Astrocyte (in vitro differentiated cells and primary cell): Measurements from ENCODE around the gene SGCE. TPM values are rescaled to one million over a fixed set of nuclear protein-coding genes. Genes with fewer than 3 reads are reported as not detected.

Source experiments
- DNase-seq: peaks from one replicate; pipeline ENCODE4 v3.0.0-alpha.2; 2010; ENCODE audit warnings: low read depth
- FAIRE-seq: peaks from 2 replicates; lab custom pipeline; 2011; peaks lifted over from hg19 to GRCh38; lab: Jason Lieb, UNC
- H2AFZ ChIP-seq: 2 replicates; pipeline ENCODE4 v1.6.0; 2012; ENCODE audit warnings: low read depth, low read length, inconsistent platforms
- H3K27ac ChIP-seq: 2 replicates; pipeline ENCODE4 v1.5.1; 2011; ENCODE audit warnings: low read depth, low read length, inconsistent platforms
- H3K27me3 ChIP-seq: 2 replicates; pipeline ENCODE4 v1.6.0; 2011; ENCODE audit warnings: low read length, inconsistent platforms; ENCODE audit not compliant: insufficient read depth
- H3K36me3 ChIP-seq: 2 replicates; pipeline ENCODE4 v1.5.1; 2011; ENCODE audit warnings: low read length, inconsistent platforms; ENCODE audit not compliant: insufficient read depth
- H3K4me1 ChIP-seq: 2 replicates; pipeline ENCODE4 v1.5.1; 2011; ENCODE audit warnings: low read length, inconsistent platforms; ENCODE audit not compliant: insufficient read depth
- H3K4me2 ChIP-seq: 2 replicates; pipeline ENCODE4 v1.6.0; 2012; ENCODE audit warnings: low read length, inconsistent platforms
- H3K4me3 ChIP-seq: 2 replicates; pipeline ENCODE4 v1.5.1; 2011; ENCODE audit warnings: low read depth, mild to moderate bottlenecking, low read length, inconsistent platforms; ENCODE audit not compliant: insufficient read depth
- H3K79me2 ChIP-seq: 2 replicates; pipeline ENCODE4 v1.6.0; 2012; ENCODE audit warnings: mild to moderate bottlenecking, low read length, inconsistent platforms; ENCODE audit not compliant: insufficient read depth
- H3K9ac ChIP-seq: 2 replicates; pipeline ENCODE4 v1.6.0; 2012; ENCODE audit warnings: mild to moderate bottlenecking, low read length, inconsistent platforms
- H3K9me3 ChIP-seq: 2 replicates; pipeline ENCODE4 v1.5.1; 2012; ENCODE audit warnings: low read depth, mild to moderate bottlenecking, low read length, inconsistent platforms; ENCODE audit not compliant: insufficient read depth
- H4K20me1 ChIP-seq: 2 replicates; pipeline ENCODE4 v1.6.0; 2012; ENCODE audit warnings: low read length, inconsistent platforms; ENCODE audit not compliant: insufficient read depth
- H3K27ac Mint-ChIP-seq: one replicate; pipeline ENCODE4 v1.8.0; 2021; ENCODE audit warnings: mild to moderate bottlenecking, mixed read lengths; ENCODE audit not compliant: unreplicated experiment
- H3K27me3 Mint-ChIP-seq: one replicate; pipeline ENCODE4 v1.8.0; 2021; ENCODE audit warnings: low read depth, mixed read lengths; ENCODE audit not compliant: unreplicated experiment
- H3K36me3 Mint-ChIP-seq: one replicate; pipeline ENCODE4 v1.8.0; 2021; ENCODE audit warnings: low read depth, mixed read lengths; ENCODE audit not compliant: unreplicated experiment
- H3K4me1 Mint-ChIP-seq: one replicate; pipeline ENCODE4 v1.8.0; 2021; ENCODE audit warnings: low read depth, mixed read lengths; ENCODE audit not compliant: unreplicated experiment
- H3K4me3 Mint-ChIP-seq: one replicate; pipeline ENCODE4 v1.8.0; 2021; ENCODE audit warnings: mild to moderate bottlenecking, moderate library complexity, mixed read lengths; ENCODE audit not compliant: unreplicated experiment
- H3K9me3 Mint-ChIP-seq: one replicate; pipeline ENCODE4 v1.8.0; 2021; ENCODE audit warnings: mild to moderate bottlenecking, mixed read lengths; ENCODE audit not compliant: unreplicated experiment
- CTCF ChIP-seq: IDR thresholded peaks from 2 replicates; pipeline ENCODE4 v1.5.1; 2011; ENCODE audit warnings: low read depth, mild to moderate bottlenecking, inconsistent platforms, low read length, moderate library complexity; ENCODE audit not compliant: insufficient read depth
- EZH2 ChIP-seq: IDR thresholded peaks from 2 replicates; pipeline ENCODE4 v1.6.1; 2012; ENCODE audit warnings: mild to moderate bottlenecking, low read length, inconsistent platforms; ENCODE audit not compliant: insufficient read depth
- total RNA-seq: library from RNA; stranded (reverse); gene quantifications from 2 replicates; pipeline ENCODE4 v1.2.1, GENCODE V29; 2021

SGCE gene
- total RNA-seq, 1 donor from 2014 or later: 33.4 TPM

GRCh38 chr7:94600267-94600666, 55.7 kb downstream of the SGCE start:
- H3K4me3 ChIP-seq: no peak overlapping the region
- no peak overlapping the region for H3K9ac ChIP-seq
- no peaks in the 10 kb centered on the region for H3K4me1 ChIP-seq
- no peak overlapping the region for H2AFZ ChIP-seq
- no peaks in the 10 kb centered on the region for H3K79me2 ChIP-seq
- H3K4me3 Mint-ChIP-seq: no peak overlapping the region
- H4K20me1 ChIP-seq: no peaks in the 10 kb centered on the region
- H3K36me3 Mint-ChIP-seq: peaks cover 3% of the 10 kb centered on the region
- no peaks in the 10 kb centered on the region for H3K27me3 Mint-ChIP-seq
- H3K9me3 Mint-ChIP-seq: no peaks in the 10 kb centered on the region
- TF ChIP-seq CTCF (no peak), EZH2 (no peak)
- H3K27me3 ChIP-seq: no peaks in the 10 kb centered on the region
- H3K27ac Mint-ChIP-seq: no peak overlapping the region
- no peak overlapping the region for H3K27ac ChIP-seq
- no peak for FAIRE-seq
- H3K4me2 ChIP-seq: no peak overlapping the region
- H3K36me3 ChIP-seq: peaks cover 6% of the 10 kb centered on the region
- H3K4me1 Mint-ChIP-seq: no peaks in the 10 kb centered on the region
- no peaks in the 10 kb centered on the region for H3K9me3 ChIP-seq
- DNase-seq: no peak

GRCh38 chr7:94595717-94596116, 60.2 kb downstream of the SGCE start:
- Histone ChIP-seq H4K20me1 (no peaks in the 10 kb centered on the region), H3K27me3 (no peaks in the 10 kb centered on the region), H3K9me3 (no peaks in the 10 kb centered on the region), H3K27ac (no peak overlapping the region), H3K79me2 (no peaks in the 10 kb centered on the region), H3K4me2 (no peak overlapping the region), H3K9ac (no peak overlapping the region), H3K36me3 (peaks cover 9% of the 10 kb centered on the region), H3K4me1 (no peaks in the 10 kb centered on the region), H3K4me3 (no peak overlapping the region), H2AFZ (no peak overlapping the region)
- Mint-ChIP-seq H3K4me1 (no peaks in the 10 kb centered on the region), H3K9me3 (no peaks in the 10 kb centered on the region), H3K27ac (no peak overlapping the region), H3K36me3 (peaks cover under 1% of the 10 kb centered on the region), H3K4me3 (no peak overlapping the region), H3K27me3 (no peaks in the 10 kb centered on the region)
- FAIRE-seq (no peak), DNase-seq (no peak)
- TF ChIP-seq CTCF: no peak
- TF ChIP-seq EZH2: no peak

DNA sequence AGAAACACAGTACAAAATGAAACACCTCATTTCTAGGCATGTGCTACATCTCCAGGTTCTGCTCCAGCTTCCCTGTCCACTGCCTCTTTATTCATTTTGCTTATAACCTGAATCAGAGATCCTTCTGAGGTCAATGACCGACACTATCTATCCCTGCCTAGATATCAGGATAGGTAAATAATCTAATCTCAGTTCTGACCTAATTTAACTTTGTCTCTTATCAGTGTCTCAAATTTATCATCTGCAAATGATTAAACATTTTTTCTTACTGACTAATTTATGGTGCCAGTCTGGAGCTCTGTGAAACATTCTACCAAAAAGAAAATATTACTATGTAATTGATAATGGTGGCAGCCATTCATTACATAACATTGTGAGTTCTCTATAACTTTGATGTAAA, 61.1 kb downstream of the SGCE start:
- TF ChIP-seq CTCF (no peak), EZH2 (no peak)

More for the DNA sequence above, 61.1 kb downstream of the SGCE start:
- Histone ChIP-seq H3K27me3 (no peaks in the 10 kb centered on the region), H3K4me2 (no peak overlapping the region), H3K79me2 (no peaks in the 10 kb centered on the region), H3K36me3 (peaks cover 9% of the 10 kb centered on the region), H3K4me1 (no peaks in the 10 kb centered on the region), H3K9me3 (no peaks in the 10 kb centered on the region), H3K4me3 (no peak overlapping the region), H3K9ac (no peak overlapping the region), H2AFZ (no peak overlapping the region), H3K27ac (no peak overlapping the region), H4K20me1 (no peaks in the 10 kb centered on the region)
- Mint-ChIP-seq H3K4me1 (no peaks in the 10 kb centered on the region), H3K27me3 (no peaks in the 10 kb centered on the region), H3K4me3 (no peak overlapping the region), H3K36me3 (peaks cover 1% of the 10 kb centered on the region), H3K27ac (no peak overlapping the region), H3K9me3 (no peaks in the 10 kb centered on the region)
- no peak for DNase-seq
- no peak for FAIRE-seq
